Measurements from ENCODE around the gene NAP1L3.
A peak's percentile ranks its signal among the peaks of the same experiment; 100 is the strongest.

The NAP1L3 gene, protein sequence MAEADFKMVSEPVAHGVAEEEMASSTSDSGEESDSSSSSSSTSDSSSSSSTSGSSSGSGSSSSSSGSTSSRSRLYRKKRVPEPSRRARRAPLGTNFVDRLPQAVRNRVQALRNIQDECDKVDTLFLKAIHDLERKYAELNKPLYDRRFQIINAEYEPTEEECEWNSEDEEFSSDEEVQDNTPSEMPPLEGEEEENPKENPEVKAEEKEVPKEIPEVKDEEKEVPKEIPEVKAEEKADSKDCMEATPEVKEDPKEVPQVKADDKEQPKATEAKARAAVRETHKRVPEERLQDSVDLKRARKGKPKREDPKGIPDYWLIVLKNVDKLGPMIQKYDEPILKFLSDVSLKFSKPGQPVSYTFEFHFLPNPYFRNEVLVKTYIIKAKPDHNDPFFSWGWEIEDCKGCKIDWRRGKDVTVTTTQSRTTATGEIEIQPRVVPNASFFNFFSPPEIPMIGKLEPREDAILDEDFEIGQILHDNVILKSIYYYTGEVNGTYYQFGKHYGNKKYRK

GRCh38 chrX:93673056-93673868 is at the start of gene NAP1L3:
Gene NAP1L3 (minus strand): TSS chrX:93673578. CDS start chrX:93673304, 274 bp downstream.
- DNase-seq: peak; percentile 81 to 91

DNA sequence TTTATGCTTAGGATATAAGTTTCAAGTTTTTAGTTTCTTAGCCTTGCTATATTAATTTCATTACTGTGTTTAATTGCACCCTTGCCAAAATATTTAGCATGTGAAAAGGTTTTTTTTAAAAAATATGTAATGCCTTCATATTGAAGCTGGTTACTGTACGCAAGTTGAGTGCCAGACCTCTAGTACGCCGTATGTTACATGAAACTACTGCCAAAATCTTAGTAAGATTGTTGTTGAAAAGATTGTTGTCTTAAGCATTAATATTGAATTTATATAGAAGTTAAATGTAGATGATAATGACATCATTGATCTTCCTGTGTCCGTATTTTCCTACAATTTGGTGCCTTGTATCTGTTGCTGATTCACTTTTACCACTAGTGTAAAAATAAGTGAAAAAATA is 37.7 kb upstream of the NAP1L3 start:
- no peak for DNase-seq

DNA sequence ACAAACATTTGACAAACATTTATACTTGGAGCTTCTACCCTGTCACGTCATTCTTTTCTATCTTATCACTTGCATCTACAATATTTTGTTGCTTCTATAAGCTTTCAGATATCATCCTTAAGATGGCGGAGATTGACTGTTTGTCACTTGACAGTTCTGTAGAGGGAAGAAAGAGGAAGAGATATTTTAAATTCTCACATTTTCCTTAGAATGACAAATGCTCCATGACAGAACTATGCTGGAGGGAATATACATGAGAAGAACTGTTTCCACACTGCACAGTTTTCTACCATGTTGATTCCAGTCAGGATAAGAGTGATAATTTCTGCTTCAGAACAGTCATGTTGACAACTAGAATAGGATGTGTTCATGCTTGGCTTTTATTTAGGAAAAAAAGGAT is 30.3 kb upstream of the NAP1L3 start:
- no peak for DNase-seq

DNA sequence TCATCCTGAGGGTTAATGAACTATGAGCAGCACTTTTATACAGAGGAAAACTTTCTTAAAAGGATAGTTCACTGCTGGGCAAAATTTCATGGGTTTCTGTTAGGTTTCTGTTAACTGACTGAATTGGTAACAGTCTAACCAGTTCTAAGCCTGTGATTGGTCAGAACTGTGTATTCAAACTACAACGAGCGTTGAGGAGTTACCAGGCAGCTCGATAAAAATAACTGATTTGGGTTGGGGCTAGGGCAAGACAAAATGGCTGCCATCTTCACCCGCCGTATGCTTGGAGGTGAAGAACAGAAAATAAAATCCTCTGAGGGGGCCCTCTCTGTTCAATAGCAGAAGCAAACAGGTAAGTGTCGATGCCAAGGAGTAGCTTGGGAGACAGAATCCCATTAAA is 22.6 kb upstream of the NAP1L3 start:
- DNase-seq: no peak

DNA sequence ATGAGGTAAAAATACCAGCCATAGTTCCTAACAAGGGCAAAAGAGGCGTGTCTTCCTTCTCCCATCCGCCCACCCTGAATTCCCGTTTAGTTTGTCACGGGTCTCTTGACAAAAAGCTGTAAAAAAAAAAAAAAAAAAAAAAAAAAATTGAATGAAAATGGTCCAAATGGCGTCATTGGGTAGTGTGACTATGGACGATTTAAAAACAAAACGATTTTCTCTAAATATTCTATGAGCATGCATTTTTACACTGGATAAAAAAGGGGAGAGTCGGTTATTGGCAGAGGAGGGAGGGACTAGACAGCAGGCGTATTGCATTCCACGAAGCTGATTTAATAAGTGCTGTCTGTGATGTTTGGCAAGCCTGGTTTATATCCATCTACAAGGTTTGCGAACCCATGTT is 492 bp upstream of the NAP1L3 start, which contains the start of gene FAM133A:
TSS of gene FAM133A (plus strand) at position 338 of the 403 bp plus-strand sequence. CDS start 35,214 bp downstream, outside the sequence.
- peak; percentile 54 to 56 for DNase-seq

DNA sequence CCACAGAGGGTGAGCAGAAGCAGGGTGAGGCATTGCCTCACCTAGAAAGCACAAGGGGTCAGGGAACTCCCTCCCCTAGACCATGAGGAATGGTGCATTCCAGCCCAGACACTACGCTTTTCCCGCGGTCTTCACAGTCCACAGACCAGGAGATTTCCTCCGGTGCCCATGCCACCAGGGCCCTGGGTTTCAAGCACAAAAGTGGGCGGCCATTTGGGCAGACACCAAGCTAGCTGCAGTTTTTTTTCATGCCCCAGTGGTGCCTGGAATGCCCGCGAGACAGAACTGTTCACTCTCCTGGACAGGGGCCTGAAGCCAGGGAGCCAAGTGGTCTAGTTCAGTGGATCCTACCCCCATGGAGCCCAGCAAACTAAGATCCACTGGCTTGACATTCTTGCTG is 12.8 kb downstream of the NAP1L3 start:
- no peak for DNase-seq

DNA sequence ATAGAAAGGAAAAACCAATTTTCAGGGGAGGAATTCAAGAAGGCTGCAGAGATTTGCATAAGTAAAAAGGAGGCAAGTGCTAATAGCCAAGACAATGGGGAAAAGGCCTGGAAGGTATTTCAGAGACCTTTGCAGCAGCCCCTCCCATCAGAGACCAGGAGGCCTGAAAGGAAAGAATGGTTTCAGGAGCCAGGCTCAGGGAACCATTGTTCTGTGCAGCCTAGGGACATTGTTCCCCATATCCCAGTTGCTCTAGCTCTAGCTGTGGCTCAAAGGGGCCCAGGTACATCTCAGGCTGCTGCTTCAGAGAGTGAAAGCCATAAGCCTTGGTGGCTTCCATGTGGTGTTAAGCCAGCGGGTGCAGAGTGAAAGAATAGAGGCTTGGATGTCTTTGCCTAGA is 24.0 kb downstream of the NAP1L3 start:
- DNase-seq: no peak

DNA sequence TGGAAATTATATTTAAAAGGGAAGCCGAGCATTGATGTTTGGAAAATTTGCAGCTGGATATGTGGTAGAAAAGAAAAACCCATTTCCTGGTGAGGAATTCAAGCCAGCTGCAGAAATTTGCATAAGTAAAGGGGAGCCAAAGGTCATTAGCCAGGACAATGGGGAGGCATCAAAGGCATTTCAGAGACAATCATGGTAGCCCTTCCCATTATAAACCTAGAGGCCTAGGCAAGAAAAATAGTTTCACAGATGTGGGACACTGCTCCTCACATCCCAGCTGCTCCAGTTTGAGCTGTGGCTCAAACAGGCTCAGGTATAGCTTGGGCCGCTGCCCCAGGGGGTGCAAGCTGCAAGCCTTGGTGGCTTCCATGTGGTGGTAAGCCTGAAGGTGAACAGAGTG is 35.8 kb downstream of the NAP1L3 start:
- DNase-seq: no peak

Data from NCI-H2081 (cell line).